K562 (cell line): ENCODE data around the gene TRMT112. TPM values are rescaled to one million over a fixed set of nuclear protein-coding genes. Genes with fewer than 3 reads are reported as not detected.

ENCODE experiments used
- MLX ChIP-seq, 2 experiments: fragments of 450-650 bp in 1 of 2; sonication (generic) in 1 of 2; formaldehyde crosslinking; conservative IDR thresholded peaks; 2 replicates each; pipeline versions ENCODE4 v1.4.0 to v1.8.1; 2020 to 2022; ENCODE audit warnings: mild to moderate bottlenecking in 1 of 2, missing genetic modification reagents in 1 of 2
- RBM22 ChIP-seq: fragments of 200-400 bp; formaldehyde crosslinking; IDR thresholded peaks from 2 replicates; pipeline ENCODE4 v1.6.1; 2018; ENCODE audit warnings: low read length, low read depth; ENCODE audit not compliant: poor library complexity, severe bottlenecking
- REST ChIP-seq, 2 experiments: fragments of 450-650 bp; formaldehyde crosslinking in 1 of 2; IDR thresholded peaks; 2 replicates each; pipeline versions ENCODE4 v1.4.0 to v1.6.1; 2014 to 2020; ENCODE audit warnings: mild to moderate bottlenecking in 2 of 2, borderline replicate concordance in 1 of 2, low read depth in 1 of 2
- ZBTB12 ChIP-seq: fragments of 250-450 bp; sonication (Bioruptor Pico); IDR thresholded peaks from 2 replicates; pipeline ENCODE4 v1.4.0; 2020
- ZNF239 ChIP-seq: fragments of 250-450 bp; sonication (Bioruptor Pico); IDR thresholded peaks from 2 replicates; pipeline ENCODE4 v1.4.0; 2020; ENCODE audit warnings: mild to moderate bottlenecking
- ZNF318 ChIP-seq, 2 experiments: fragments of 450-650 bp; IDR thresholded peaks; 2 replicates each; pipeline ENCODE4 v1.6.1; 2016; ENCODE audit warnings: mild to moderate bottlenecking in 2 of 2, borderline replicate concordance in 1 of 2, low read depth in 1 of 2, moderate library complexity in 1 of 2
- polyA plus RNA-seq, 8 experiments: library from polyadenylated mRNA; depleted of rRNA in 4 of 8; stranded (reverse) in 5 of 8; unstranded in 3 of 8; fragments of >200 nt; fragmentation: Nextera tagmentation in 2 of 8; fragmentation: Illumina TruSeq in 1 of 8; extraction: Ambion mirVana in 2 of 8; extraction: Trizol in 1 of 8; gene quantifications; 2 replicates each; pipeline versions ENCODE4 v1.2.1 to v1.2.3, GENCODE V29; 2011 to 2014; ENCODE audit warnings: inconsistent platforms in 1 of 8, missing spikeins in 1 of 8
- total RNA-seq, 7 experiments: library from RNA; depleted of rRNA in 6 of 7; stranded (reverse); fragments of >200 nt in 6 of 7; fragmentation: Illumina TruSeq in 2 of 7; extraction: Trizol in 2 of 7; gene quantifications; 2 replicates each; pipeline versions ENCODE4 v1.2.1 to v1.2.3, GENCODE V29; 2011 to 2021; ENCODE audit warnings: low replicate concordance in 1 of 7

The TRMT112 gene
- total and polyA plus RNA-seq, 9 of the 15 experiments (the other 6 are each of a cell fraction or from before 2014, with no cell fraction given), result 162 to 444 (median 300) TPM

- no peak for TF ChIP-seq ZNF318 (IDR thresholded peaks at IDR 0.05; ENCODE audit: borderline replicate concordance in 1 of 2, low read depth in 1 of 2)
- TF ChIP-seq RBM22, result peak; percentile 64
- TF ChIP-seq MLX (CRISPR knock-in tag; conservative IDR thresholded peaks at IDR 0.05), result no peak
- no peak for TF ChIP-seq ZBTB12
- TF ChIP-seq REST (IDR thresholded peaks at IDR 0.05; ENCODE audit: borderline replicate concordance), result peak; percentile 20; the same call in 1 of the 2 replicates
- TF ChIP-seq REST (CRISPR knock-in tag; IDR thresholded peaks at IDR 0.05; ENCODE audit: low read depth), result no peak
- TF ChIP-seq ZNF239 (CRISPR knock-in tag), result no peak
Measured at GRCh38 chr11:64305691-64306562, 11.4 kb downstream of the TRMT112 start (continued).
